Activated CD4-positive, alpha-beta T cell treated with anti-CD3 and anti-CD28 coated beads, Interleukin-2, amount 50 U/mL, for 48 hours (primary cell): ENCODE results near the gene CARS1.

ENCODE experiments used
- DNase-seq, 2 experiments: peaks; one replicate each; pipeline ENCODE4 v3.0.0-alpha.2; 2020

CARS1 gene

DNA sequence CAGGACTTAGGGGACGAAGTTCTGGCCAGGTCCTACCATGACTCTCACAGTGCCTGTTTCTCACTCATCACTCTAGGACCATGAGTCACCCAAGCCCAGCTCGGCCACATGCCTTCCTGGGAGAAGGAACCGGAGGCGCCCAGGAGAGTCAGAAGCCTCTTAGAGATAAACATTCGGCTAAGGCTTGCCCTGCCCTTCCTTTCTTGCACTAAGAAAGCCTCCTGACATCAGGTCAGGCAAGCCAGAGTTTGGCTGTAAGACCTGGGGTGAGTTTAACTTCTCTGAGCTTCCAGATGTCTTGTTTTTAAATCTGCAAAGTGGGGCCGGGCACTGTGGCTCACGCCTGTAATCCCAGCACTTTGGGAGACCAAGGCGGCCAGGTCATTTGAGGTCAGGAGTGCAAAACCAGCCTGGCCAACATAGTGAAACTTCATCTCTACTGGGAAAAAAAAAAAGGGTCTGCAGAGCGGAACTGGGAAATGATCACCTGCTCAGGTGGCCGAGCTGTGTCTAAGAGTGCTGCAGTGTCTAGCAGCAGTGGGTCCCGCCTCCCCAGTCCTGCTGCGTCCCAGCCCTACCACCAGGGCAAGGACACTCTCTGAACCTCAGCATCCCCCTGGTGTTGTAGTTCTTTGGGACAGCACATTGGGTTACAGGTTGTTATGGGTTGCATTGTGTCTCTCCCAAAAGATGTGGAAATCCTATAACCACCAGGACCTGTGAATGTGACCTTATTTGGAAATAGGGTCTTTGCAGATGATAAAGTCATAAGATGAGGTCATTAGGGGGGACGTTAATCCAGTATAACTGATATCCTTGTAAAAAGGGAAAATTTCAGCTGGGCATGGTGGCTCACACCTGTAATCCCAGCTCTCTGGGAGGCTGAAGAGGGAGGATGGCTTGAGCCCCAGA is 1.8 kb upstream of the CARS1 start:
- DNase-seq, result no peak

DNA sequence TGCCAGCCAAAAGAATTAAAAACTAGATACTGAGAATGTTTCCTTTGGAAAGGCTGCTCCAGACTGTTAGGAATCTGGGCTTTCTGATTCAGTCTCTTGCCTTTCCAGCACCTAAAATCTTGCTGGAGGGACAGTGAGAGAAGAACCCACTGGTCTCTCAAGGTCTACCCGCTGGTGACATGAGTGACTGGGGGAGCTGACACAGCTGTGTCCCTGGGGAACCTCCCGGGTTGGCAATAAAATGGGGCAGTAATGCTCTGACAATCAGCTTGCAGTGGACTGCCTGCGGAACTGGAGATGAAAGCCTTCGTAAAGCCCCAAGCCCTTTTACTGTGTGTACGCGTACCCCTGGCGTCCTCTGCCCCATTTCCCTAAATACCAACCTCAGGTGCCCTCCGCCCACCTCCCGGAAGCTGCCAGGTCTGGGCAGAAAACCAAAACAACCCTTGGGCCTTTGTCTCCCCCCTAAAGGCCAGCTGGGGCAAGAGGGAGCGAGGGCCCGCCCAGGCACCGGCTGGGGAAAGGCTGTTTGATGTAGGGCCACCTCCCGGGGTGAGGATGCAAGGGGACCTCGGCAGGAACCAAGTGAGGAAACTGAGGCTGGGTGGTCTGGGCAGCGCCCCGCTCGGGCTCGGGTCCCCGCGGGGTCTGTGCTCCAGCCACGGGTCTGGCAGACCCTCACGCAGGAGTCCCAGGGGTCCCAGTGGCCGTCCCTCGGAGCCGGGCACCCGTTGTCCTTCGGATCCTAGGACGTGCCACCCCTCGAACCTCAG is 741 bp downstream of the CARS1 start:
- peak; percentile 30 to 38 for DNase-seq

DNA sequence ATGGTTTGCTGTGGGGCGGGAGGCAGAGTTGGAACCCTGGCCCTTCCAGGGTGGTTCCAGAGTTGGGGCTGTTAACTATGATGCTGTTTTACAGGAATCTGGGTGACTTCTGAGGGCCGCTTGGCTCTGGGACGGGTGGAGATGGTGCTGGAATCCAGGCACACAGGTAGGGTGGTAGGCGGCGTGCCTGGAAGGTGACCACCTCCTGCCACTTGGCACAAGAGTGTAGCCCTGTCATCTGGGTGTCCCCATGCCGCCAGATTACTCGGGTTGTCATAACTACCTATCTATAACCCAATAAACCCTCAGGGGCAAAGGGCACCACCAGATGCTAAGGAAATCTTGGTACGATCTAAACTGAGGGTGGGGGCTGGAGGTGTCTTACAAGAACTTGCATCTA is 1.3 kb downstream of the CARS1 start:
- no peak for DNase-seq

DNA sequence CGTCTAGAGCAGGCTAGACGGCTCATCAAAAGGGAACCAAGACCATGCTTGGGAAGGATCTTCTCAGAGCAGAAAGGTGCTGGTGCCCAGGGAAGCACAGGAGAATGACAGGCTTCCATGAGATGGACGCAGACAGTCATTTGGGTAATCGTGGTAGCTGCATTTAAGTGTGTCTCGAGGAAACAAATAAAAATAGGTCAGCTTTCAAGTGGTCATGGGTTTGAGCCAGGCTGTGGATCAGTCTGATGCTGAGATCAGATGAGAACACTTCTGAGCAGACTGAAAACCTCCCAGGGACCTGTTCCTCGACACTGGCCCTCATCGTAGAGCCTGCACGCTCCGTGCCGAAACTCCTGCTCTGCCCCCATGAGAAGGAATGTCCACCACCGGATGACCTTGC is 4.7 kb downstream of the CARS1 start:
- no peak for DNase-seq

DNA sequence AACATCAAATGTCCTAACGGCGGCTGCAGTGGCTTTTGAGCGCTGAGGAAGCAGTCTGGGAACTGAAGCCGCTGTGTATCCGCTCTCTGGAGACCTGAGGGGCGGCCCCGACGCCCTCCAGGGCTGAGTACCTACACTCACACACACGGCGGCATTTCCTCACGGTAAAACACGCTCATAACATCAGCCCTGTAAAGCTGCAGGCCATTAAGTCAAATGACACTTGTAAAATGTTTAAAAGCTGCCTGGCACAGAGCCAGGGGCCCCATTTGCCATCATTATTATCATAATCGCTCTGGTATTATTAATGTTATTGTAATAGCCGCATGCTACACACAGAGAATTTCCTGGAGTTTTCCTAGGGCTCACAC is 5.1 kb downstream of the CARS1 start:
- no peak for DNase-seq

DNA sequence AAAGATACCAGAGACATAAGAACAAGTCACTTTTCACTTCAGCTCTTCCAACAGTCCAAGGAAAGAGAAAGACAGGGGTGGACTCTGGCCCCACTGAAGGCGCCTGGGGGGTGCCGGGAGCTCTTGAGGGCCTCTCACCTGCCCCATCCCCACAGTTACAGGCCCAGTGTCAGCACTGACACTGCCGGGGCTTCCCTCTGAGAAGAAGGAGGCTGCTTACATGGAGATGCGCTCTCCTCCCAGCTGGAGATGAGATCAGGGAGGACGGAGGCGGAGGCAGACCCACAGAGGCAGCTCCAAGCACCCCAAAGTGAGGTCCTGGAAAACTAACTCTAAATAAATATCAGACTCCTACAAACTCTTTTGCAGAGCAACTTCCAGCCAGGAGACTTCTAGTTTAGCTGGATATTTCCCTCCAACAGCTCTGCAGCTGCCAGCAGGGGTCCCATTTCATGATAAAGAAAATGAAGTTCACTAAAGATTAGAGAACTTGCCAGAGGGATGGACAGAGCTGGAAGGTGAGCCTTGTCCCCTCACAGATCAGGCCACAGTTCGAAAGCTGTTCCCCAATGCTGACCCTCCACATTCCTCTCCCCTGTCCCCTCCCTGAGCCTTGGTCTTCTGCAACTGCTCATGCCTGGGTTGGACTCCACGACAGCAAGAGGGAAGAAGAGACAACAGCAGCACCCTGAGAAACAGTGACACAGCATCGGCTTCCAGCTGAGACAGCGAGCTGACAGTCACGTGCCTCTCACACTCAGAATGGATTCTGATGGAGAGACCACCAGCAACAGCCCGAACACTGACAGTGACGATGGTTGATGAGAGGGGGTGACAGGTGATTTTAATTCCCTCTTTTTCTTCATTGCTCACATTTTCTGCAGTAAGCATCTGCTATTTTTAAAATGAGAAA is 5.8 kb downstream of the CARS1 start:
- DNase-seq, result no peak

DNA sequence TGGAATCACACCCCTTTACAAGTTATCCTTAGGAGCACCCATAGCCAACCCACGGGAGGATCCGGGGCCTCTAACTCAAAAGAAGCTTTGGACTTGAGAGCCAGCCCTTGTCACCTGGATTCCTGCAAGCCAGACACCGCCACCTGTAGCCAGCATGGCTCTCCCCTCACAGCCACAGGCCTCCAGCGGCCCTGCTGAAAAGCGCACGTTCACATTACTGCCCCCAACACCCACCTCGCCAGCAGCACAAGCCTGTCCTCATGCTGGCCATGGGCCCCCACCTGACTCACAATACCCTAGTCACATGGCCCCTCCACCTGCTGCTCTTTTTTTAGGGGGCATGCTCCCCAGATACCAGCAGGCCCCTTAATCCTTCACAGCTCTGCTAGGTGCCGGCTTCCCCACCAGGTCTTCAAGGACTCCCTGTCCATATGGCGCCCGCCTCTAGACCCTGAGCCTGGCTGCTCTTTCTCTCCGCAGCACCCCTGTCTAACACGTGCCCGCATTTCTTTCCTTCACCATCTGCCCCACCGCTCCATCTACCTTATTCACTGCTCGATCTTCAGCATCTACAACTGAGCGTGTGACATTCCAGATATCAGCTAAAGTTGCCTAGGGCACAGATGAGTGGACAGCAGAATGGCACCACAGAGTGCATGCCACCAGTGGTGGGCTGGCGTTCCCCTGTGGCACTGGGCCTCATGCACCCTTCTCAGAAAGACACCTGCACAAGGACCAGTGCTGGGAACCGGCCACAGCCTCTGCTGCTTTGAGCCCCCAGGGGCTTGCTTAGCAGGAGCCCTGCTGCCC is 6.6 kb downstream of the CARS1 start:
- DNase-seq, result no peak

DNA sequence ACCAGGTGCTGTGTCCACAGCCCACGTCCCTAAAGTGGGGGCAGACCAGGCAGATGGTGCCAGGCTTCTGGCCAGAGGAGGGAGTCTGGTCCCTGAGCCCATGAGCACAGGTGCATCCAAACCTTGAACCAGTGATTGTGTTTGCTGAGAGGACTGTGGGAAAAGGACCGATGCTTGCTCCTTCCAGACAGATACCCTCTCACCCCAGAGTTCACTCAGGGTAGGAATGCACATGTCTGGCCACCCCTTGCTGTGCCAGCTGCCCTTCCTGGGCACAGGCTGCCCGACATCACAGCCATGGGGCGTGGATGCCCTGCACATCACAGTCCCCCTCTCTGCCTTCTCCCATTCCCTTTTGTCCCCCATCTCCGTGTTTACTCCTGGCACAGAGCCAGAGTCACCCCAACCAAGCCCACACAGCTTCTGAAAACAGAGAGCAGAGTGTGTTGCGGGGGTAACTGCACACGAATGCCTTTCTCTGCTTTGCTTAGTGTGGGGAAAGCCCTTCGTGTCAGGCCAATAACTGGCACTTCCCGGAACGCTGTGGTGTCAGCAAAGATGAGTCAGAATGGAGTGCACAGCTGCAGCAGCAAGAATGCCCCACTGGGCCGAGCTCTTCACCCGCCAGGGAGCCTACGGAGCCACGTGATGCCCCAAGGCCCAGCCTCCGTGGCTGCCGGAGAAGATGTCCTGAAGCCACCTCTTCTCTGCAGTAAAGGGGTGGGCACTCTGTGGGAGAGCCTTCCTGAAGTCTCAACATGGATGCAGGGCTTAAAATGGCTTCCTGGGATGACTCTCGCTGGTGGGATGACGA is 7.6 kb downstream of the CARS1 start:
- DNase-seq, result peak; percentile 69 to 77

DNA sequence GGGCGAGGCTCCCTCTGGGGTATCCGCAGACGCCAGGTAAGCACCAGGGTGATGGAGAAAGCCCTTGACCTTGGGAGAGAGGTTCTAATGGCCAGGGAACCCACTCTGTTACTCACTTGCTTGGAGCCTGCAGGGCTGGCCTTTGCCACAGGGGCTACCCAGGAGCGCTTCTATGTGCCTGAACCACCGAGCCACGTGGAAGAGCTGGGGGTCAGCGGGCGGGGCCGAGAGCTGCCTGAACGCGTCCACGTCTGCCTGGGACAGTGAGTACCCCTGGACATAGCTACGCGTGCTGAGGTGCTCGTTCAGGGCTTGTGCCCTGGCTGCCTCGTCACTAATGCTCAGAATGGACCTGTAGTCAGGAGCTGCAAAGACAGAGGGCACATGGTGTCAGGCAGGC is 9.6 kb downstream of the CARS1 start:
- no peak for DNase-seq

DNA sequence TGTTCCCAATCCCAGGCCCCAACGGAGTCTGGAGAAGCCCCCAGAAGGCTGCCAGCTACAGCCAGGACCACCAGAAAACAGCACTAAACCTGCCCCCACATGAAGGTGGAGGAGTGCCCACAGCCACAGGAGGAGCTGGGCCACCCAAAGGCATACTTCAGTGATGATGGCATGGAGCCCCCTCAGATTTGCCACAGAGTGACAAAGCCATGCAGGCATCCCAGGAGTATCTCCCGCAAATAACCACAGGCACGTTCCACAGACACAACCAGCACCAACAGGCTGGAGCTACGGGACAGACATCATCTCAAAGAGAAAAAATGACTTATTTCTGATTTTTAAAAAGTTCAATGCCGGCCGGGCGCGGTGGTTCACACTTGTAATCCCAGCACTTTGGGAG is 10.6 kb downstream of the CARS1 start:
- DNase-seq, result no peak

DNA sequence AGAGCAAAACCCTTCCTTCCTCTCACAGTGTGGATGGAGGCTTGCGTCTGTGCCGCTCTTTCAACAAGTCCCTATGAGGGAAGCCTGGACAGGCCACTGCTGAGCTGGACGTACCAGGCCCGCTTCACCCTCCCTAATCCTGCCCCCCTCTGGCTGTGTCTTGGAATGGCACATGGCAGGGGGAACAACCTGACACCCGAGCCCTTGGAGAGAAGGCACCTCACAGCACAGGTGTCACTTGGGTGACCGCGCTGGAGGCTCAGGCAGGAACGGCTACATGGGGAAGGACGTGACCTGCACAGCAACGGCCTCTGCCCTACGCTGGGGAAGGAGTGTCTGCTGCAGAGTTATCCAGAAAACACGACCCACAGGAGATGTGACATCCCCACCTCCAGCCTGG is 11.0 kb downstream of the CARS1 start:
- DNase-seq, result no peak

DNA sequence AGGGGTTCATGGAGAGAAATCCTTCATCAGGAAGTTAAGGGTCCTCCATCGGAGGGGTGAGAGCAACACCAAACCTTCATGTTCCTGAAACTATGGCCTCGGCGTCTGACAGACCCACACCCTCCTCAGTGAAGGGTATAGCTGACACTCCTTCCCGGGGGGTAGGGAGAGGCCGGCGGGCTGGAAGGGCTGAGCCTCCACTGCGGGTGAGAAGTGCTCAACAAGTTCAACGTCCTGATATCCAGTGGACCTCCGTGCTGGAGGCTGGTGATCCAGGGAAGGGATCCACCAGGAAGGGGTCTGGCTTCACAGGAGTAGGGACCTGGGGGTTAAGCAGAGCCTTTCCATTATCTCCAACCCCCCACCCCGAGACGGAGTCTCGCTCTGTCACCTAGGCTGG is 12.3 kb downstream of the CARS1 start:
- no peak for DNase-seq

DNA sequence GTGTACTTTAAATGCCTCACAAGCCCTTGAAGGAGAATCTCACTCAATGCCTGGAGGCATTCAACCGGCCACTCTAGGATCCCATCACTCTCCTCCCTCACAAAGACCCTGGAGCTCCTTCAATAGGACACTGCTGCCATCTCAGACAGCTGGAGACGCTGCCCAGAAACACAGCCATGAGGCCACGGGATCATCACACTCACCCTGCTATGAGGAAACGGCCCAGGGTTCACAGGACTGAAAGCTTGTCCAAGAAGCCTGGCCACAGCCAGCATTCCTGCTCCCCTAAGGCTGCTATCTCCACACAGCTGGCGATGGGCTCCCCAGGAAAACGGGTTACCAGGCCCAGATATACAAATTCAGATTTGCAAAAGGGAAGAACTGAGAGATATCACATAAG is 13.2 kb downstream of the CARS1 start:
- DNase-seq, result no peak

DNA sequence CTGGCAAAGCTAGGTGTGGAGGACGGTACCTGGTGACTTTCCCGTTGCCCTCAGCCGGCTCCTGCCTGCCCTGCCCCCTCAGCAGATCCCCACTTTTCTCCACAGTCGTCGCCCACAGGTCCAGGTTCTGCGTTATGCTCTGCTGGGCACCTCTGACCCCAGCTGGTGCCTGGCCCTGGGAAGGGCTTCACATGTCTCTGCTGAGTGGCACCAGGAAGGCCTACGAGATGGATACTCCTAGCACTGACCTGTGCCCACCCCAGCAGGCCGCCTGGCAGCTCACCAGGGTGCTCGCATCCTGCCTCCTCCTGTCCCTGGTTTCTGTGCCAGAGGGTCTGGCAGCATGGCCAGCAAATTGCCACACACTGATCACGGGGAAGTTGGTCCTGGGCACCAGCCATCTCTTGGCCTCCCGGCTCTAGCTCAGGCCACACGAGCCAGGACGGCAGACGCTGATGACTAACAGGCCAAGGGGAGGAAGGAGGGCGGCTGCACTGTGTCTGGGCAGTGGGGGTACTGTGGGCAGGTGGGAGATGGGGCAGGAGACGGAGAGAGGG is 13.8 kb downstream of the CARS1 start:
- DNase-seq, result no peak

DNA sequence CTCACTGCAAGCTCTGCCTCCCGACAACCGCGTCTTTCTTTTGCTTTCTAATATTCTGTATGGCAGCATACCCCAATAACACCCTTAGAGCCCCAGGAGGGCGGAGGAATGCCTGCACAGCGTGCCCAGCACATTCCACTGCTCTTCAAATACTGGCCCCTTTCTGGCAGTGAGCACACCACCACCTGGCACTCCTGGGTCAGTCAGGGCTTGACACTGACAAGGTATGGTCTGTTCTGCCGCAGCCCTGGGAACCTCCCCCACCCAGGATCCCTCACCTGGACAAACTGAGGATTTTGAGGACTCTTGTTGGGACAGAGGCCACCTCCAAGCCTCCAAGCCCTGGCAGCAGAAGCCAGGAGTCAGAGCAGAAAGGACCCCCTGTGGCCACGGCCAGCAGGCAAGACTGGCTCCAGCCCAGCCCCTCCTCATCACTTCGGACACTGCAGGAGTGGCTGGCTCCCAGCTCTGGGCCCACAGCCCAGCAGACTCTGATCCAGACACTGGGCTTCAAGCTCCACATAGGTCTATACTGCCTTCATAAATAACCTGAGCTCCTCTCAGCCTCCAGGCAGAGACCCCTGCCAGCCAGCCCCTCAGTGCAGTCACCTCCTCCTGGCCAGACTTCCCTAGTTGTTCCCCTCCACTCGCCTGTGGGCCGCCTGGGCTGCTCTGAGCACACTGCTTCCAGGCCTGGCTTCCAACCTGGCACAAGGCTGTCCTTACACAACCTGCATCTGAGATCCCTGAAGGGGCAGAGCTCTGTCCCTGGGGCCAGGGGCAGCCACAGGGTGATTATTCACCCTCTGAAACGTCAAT is 14.5 kb downstream of the CARS1 start:
- DNase-seq, result no peak

DNA sequence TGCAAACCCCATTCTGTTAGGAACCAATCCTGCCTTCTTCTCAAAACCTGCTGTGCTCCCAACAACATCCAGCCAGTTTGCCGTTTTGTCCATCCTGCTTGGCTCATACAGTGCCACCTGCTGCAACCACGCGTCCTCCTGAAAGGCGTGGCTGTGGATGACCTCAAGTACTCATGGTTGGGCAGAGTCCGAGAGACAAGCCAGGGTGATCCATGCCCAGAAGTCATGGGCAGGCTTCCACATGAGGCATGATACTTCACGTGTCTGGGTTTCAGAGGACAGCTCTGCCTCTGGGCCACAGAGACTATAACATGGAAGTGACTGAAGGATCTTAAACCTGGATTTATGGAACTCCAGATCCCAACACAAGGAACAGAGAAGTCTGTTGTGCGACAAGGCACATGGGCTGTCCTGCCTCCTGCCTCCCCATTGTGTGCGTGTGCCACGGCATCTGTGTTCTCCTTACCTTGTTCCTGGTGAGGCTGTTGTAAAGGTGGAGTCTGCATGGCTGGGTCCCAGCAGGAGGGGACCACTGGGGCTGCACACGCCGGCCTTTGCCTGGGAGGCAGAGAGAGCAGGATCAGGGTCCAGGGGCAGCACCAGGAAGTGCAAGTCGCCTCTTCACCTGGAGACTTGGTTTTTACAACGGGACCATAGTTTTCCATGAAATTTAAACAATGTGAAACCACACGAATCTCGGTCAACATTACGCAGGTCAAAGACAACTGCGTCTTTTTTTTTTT is 15.4 kb downstream of the CARS1 start:
- no peak for DNase-seq

DNA sequence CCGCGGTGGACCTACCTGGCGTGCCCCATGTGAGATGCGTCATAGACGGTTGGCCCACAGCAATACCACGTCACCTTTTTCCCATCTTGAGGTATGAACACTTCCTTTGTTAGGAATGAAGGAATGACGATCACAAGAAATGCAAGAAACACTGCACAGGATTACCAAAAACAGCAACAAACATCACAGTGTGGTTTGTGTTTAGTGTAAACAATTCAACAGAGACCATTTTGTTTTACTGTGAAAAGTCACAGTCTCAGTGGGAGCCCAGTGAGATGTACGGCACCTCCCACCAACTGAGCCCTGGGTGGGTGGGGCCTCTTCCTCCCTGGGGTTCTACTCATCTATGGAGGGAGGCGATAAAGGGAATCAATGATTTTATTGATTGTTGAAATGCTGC is 16.3 kb downstream of the CARS1 start:
- DNase-seq, result no peak

DNA sequence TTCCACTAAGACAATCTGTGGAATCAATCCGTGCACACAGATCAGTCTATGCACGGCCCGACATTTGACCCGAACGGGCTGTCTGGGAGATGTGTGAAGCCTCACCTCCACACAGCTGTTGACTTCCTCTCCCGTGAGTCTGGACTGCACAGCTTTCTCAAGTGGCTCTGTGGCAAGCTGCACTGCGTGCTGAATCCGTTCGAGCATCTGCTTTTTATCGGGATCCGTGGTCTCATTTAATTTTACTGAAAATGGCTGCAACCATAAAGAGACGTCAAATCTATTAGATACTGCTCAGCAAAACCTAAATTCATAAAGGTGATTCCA is 19.3 kb downstream of the CARS1 start:
- no peak for DNase-seq
